ENCODE data around the gene ANP32B. TPM values are rescaled to one million over a fixed set of nuclear protein-coding genes. Genes with fewer than 3 reads are reported as not detected.

ANP32B gene
- total and polyA plus RNA-seq, 2 experiments from 2014 or later: 13.1 to 114 TPM

DNA sequence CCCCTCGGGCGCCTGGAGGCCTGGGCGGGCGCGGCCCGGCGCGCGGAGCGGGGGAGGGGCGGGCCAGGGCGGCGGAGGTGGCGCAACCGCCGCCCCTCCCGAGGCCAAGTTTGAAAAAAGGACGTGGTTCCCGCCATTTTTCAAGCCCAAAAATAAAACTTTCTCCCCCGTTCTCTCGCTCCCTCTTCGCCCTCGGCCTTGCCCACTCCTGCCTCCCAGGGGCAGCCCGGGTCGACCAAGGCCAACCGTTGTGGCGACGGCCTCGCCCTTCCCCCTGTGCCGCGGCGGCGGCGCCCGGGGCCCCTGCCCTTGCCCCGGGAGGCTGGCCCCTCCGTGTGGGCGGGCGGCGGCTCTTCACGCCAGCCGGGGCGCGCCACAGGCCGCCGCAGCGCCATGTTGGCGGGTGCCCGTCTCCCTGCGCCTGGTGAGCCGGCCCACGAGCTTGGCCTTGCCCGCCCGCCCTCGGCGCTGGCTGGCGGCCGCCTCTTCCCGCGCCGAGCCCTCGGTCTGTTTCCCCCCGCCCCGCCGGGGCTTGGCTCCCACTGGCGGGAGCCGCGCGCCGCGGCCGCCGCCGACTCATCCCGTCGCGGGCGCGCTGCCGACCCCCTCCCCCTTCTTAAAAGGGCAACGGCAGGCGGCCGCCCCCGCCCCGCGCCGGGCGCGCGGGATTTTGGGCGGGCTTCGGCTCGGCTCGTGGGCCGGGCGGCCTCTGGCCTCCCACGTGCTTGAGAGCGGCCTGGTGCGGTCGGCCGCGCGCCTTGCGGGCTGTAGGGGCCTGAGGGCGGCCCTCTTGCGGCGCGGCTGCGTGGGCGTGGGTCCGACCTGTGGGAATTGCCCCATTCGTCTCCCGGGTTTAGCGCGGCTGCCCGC is 1.3 kb downstream of the ANP32B start:
- peak; percentile 56 for DNase-seq (ENCODE audit: low spot score)
- Mint-ChIP-seq H3K27ac (no peak overlapping the region), H3K4me1 (peaks cover 15% of the 10 kb centered on the region), H3K4me3 (peak overlapping the region; percentile 62; the same call in 2 of the 3 replicates), H3K27me3 (ENCODE audit: insufficient read depth, low read depth, poor library complexity) (peaks cover 49% of the 10 kb centered on the region), H3K9me3 (peaks cover 3% of the 10 kb centered on the region; the same call in 1 of the 3 replicates), H3K36me3 (ENCODE audit: low read depth) (peaks cover 8% of the 10 kb centered on the region; the same call in 1 of the 3 replicates)
- H3K27ac ChIP-seq (ENCODE audit: low read depth): no peak overlapping the region
- peaks cover 20% of the 10 kb centered on the region; the same call in 1 of the 2 replicates for H3K4me1 ChIP-seq (ENCODE audit: insufficient read depth)
- no peaks in the 10 kb centered on the region for H3K9me2 ChIP-seq (ENCODE audit: insufficient read depth)
- H3K36me3 ChIP-seq (ENCODE audit: insufficient read depth): no peaks in the 10 kb centered on the region
- peak overlapping the region; percentile 87 for H3K4me2 ChIP-seq
- H4K20me1 ChIP-seq (replicated peaks; ENCODE audit: insufficient read depth): peaks cover 46% of the 10 kb centered on the region
- H2AFZ ChIP-seq: no peak overlapping the region
- H3F3A ChIP-seq (replicated peaks; ENCODE audit: low read depth): no peaks in the 10 kb centered on the region
- peaks cover 63% of the 10 kb centered on the region for H3K27me3 ChIP-seq (ENCODE audit: insufficient read depth)
- TF ChIP-seq, protein P1, sequence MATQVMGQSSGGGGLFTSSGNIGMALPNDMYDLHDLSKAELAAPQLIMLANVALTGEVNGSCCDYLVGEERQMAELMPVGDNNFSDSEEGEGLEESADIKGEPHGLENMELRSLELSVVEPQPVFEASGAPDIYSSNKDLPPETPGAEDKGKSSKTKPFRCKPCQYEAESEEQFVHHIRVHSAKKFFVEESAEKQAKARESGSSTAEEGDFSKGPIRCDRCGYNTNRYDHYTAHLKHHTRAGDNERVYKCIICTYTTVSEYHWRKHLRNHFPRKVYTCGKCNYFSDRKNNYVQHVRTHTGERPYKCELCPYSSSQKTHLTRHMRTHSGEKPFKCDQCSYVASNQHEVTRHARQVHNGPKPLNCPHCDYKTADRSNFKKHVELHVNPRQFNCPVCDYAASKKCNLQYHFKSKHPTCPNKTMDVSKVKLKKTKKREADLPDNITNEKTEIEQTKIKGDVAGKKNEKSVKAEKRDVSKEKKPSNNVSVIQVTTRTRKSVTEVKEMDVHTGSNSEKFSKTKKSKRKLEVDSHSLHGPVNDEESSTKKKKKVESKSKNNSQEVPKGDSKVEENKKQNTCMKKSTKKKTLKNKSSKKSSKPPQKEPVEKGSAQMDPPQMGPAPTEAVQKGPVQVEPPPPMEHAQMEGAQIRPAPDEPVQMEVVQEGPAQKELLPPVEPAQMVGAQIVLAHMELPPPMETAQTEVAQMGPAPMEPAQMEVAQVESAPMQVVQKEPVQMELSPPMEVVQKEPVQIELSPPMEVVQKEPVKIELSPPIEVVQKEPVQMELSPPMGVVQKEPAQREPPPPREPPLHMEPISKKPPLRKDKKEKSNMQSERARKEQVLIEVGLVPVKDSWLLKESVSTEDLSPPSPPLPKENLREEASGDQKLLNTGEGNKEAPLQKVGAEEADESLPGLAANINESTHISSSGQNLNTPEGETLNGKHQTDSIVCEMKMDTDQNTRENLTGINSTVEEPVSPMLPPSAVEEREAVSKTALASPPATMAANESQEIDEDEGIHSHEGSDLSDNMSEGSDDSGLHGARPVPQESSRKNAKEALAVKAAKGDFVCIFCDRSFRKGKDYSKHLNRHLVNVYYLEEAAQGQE (IDR thresholded peaks at IDR 0.05; ENCODE audit: unreplicated experiment): no peak
- TF ChIP-seq STAT1 (IDR thresholded peaks at IDR 0.05; ENCODE audit: unreplicated experiment) (no peak), ZNF331 (CRISPR knock-in tag; IDR thresholded peaks at IDR 0.05; ENCODE audit: low read depth) (no peak), ZNF114 (CRISPR knock-in tag; IDR thresholded peaks at IDR 0.05) (no peak), NANOG (IDR thresholded peaks at IDR 0.05; ENCODE audit: borderline replicate concordance) (no peak), POLR2AphosphoS5 (IDR thresholded peaks at IDR 0.05; ENCODE audit: low read depth) (no peak), CREB1 (CRISPR knock-in tag; IDR thresholded peaks at IDR 0.05; ENCODE audit: low read depth) (no peak), EZH2 (IDR thresholded peaks at IDR 0.05; ENCODE audit: low read depth, unreplicated experiment) (no peak), JUNB (IDR thresholded peaks at IDR 0.05; ENCODE audit: unreplicated experiment) (no peak), EZH2phosphoT487 (IDR thresholded peaks at IDR 0.05; ENCODE audit: unreplicated experiment) (no peak)
- TF ChIP-seq, protein P2, sequence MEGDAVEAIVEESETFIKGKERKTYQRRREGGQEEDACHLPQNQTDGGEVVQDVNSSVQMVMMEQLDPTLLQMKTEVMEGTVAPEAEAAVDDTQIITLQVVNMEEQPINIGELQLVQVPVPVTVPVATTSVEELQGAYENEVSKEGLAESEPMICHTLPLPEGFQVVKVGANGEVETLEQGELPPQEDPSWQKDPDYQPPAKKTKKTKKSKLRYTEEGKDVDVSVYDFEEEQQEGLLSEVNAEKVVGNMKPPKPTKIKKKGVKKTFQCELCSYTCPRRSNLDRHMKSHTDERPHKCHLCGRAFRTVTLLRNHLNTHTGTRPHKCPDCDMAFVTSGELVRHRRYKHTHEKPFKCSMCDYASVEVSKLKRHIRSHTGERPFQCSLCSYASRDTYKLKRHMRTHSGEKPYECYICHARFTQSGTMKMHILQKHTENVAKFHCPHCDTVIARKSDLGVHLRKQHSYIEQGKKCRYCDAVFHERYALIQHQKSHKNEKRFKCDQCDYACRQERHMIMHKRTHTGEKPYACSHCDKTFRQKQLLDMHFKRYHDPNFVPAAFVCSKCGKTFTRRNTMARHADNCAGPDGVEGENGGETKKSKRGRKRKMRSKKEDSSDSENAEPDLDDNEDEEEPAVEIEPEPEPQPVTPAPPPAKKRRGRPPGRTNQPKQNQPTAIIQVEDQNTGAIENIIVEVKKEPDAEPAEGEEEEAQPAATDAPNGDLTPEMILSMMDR (conservative IDR thresholded peaks at IDR 0.05; ENCODE audit: low read depth in 2 of 2): no peak
- TF ChIP-seq, protein P3, sequence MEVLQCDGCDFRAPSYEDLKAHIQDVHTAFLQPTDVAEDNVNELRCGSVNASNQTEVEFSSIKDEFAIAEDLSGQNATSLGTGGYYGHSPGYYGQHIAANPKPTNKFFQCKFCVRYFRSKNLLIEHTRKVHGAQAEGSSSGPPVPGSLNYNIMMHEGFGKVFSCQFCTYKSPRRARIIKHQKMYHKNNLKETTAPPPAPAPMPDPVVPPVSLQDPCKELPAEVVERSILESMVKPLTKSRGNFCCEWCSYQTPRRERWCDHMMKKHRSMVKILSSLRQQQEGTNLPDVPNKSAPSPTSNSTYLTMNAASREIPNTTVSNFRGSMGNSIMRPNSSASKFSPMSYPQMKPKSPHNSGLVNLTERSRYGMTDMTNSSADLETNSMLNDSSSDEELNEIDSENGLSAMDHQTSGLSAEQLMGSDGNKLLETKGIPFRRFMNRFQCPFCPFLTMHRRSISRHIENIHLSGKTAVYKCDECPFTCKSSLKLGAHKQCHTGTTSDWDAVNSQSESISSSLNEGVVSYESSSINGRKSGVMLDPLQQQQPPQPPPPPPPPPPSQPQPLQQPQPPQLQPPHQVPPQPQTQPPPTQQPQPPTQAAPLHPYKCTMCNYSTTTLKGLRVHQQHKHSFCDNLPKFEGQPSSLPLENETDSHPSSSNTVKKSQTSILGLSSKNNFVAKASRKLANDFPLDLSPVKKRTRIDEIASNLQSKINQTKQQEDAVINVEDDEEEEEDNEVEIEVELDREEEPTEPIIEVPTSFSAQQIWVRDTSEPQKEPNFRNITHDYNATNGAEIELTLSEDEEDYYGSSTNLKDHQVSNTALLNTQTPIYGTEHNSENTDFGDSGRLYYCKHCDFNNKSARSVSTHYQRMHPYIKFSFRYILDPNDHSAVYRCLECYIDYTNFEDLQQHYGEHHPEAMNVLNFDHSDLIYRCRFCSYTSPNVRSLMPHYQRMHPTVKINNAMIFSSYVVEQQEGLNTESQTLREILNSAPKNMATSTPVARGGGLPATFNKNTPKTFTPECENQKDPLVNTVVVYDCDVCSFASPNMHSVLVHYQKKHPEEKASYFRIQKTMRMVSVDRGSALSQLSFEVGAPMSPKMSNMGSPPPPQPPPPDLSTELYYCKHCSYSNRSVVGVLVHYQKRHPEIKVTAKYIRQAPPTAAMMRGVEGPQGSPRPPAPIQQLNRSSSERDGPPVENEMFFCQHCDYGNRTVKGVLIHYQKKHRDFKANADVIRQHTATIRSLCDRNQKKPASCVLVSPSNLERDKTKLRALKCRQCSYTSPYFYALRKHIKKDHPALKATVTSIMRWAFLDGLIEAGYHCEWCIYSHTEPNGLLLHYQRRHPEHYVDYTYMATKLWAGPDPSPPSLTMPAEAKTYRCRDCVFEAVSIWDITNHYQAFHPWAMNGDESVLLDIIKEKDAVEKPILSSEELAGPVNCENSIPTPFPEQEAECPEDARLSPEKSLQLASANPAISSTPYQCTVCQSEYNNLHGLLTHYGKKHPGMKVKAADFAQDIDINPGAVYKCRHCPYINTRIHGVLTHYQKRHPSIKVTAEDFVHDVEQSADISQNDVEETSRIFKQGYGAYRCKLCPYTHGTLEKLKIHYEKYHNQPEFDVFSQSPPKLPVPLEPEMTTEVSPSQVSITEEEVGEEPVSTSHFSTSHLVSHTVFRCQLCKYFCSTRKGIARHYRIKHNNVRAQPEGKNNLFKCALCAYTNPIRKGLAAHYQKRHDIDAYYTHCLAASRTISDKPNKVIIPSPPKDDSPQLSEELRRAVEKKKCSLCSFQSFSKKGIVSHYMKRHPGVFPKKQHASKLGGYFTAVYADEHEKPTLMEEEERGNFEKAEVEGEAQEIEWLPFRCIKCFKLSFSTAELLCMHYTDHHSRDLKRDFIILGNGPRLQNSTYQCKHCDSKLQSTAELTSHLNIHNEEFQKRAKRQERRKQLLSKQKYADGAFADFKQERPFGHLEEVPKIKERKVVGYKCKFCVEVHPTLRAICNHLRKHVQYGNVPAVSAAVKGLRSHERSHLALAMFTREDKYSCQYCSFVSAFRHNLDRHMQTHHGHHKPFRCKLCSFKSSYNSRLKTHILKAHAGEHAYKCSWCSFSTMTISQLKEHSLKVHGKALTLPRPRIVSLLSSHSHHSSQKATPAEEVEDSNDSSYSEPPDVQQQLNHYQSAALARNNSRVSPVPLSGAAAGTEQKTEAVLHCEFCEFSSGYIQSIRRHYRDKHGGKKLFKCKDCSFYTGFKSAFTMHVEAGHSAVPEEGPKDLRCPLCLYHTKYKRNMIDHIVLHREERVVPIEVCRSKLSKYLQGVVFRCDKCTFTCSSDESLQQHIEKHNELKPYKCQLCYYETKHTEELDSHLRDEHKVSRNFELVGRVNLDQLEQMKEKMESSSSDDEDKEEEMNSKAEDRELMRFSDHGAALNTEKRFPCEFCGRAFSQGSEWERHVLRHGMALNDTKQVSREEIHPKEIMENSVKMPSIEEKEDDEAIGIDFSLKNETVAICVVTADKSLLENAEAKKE (CRISPR knock-in tag; IDR thresholded peaks at IDR 0.05): no peak
- TF ChIP-seq, protein P4, sequence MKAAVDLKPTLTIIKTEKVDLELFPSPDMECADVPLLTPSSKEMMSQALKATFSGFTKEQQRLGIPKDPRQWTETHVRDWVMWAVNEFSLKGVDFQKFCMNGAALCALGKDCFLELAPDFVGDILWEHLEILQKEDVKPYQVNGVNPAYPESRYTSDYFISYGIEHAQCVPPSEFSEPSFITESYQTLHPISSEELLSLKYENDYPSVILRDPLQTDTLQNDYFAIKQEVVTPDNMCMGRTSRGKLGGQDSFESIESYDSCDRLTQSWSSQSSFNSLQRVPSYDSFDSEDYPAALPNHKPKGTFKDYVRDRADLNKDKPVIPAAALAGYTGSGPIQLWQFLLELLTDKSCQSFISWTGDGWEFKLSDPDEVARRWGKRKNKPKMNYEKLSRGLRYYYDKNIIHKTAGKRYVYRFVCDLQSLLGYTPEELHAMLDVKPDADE (IDR thresholded peaks at IDR 0.05): no peak
- peaks cover 44% of the 10 kb centered on the region for H3K79me2 ChIP-seq (replicated peaks; ENCODE audit: insufficient read depth)
- H3K4me3 ChIP-seq: peak overlapping the region; percentile 93
- no peak for ATAC-seq

All from GM23338 (cell line).